ENCODE data around the gene NUP160. TPM values are rescaled to one million over a fixed set of nuclear protein-coding genes. Genes with fewer than 3 reads are reported as not detected.
"Not testable (repeated sequence)": the region's sequence is repeated elsewhere in the genome, so short reads cannot be mapped to it uniquely, and the experiment has no call there.

NUP160 gene
- total RNA-seq, 1 donor from 2014 or later, result 28.3 TPM

GRCh38 chr11:47768101-47768612, 80.0 kb downstream of the NUP160 start:
- Mint-ChIP-seq H3K27ac (ENCODE audit: unreplicated experiment) (peak overlapping the region; percentile 100), H3K27me3 (ENCODE audit: unreplicated experiment) (no peaks in the 10 kb centered on the region), H3K4me1 (ENCODE audit: unreplicated experiment) (peaks cover 23% of the 10 kb centered on the region), H3K9me3 (ENCODE audit: unreplicated experiment) (no peaks in the 10 kb centered on the region), H3K36me3 (ENCODE audit: unreplicated experiment) (peaks cover 4% of the 10 kb centered on the region), H3K4me3 (ENCODE audit: unreplicated experiment) (peak overlapping the region; percentile 97)
- DNase-seq (ENCODE audit: extremely low spot score, unreplicated experiment), result no peak
- TF ChIP-seq CTCF (IDR thresholded peaks at IDR 0.05), result no peak

GRCh38 chr11:47766509-47767227, 81.5 kb downstream of the NUP160 start:
- peak overlapping the region; percentile 97 for H3K4me3 Mint-ChIP-seq (ENCODE audit: unreplicated experiment)
- no peaks in the 10 kb centered on the region for H3K9me3 Mint-ChIP-seq (ENCODE audit: unreplicated experiment)
- no peak for TF ChIP-seq CTCF (IDR thresholded peaks at IDR 0.05)
- peaks cover 23% of the 10 kb centered on the region for H3K4me1 Mint-ChIP-seq (ENCODE audit: unreplicated experiment)
- H3K27ac Mint-ChIP-seq (ENCODE audit: unreplicated experiment), result peak overlapping the region; percentile 97
- peak; percentile 85 for DNase-seq (ENCODE audit: extremely low spot score, unreplicated experiment)
- peaks cover 4% of the 10 kb centered on the region for H3K36me3 Mint-ChIP-seq (ENCODE audit: unreplicated experiment)
- no peaks in the 10 kb centered on the region for H3K27me3 Mint-ChIP-seq (ENCODE audit: unreplicated experiment)

- Mint-ChIP-seq H3K9me3 (ENCODE audit: unreplicated experiment) (no peaks in the 10 kb centered on the region), H3K36me3 (ENCODE audit: unreplicated experiment) (peaks cover 12% of the 10 kb centered on the region), H3K27ac (ENCODE audit: unreplicated experiment) (peak overlapping the region; percentile 88), H3K4me3 (ENCODE audit: unreplicated experiment) (peak overlapping the region; percentile 95), H3K27me3 (ENCODE audit: unreplicated experiment) (no peaks in the 10 kb centered on the region), H3K4me1 (ENCODE audit: unreplicated experiment) (peaks cover 23% of the 10 kb centered on the region)
- TF ChIP-seq CTCF (IDR thresholded peaks at IDR 0.05), result no peak
- DNase-seq (ENCODE audit: extremely low spot score, unreplicated experiment), result no peak
Measured at GRCh38 chr11:47765086-47765485, 83.1 kb downstream of the NUP160 start.

GRCh38 chr11:47759291-47759690, 88.9 kb downstream of the NUP160 start:
- not testable (repeated sequence) for H3K4me1 Mint-ChIP-seq (ENCODE audit: unreplicated experiment); H3K4me3 Mint-ChIP-seq (ENCODE audit: unreplicated experiment); H3K9me3 Mint-ChIP-seq (ENCODE audit: unreplicated experiment); H3K27ac Mint-ChIP-seq (ENCODE audit: unreplicated experiment); H3K27me3 Mint-ChIP-seq (ENCODE audit: unreplicated experiment)
- peak; percentile 25 for DNase-seq (ENCODE audit: extremely low spot score, unreplicated experiment)
- peaks cover 37% of the 10 kb centered on the region for H3K36me3 Mint-ChIP-seq (ENCODE audit: unreplicated experiment)

GRCh38 chr11:47756208-47756607, 91.9 kb downstream of the NUP160 start:
- Mint-ChIP-seq H3K9me3 (ENCODE audit: unreplicated experiment) (no peaks in the 10 kb centered on the region), H3K27ac (ENCODE audit: unreplicated experiment) (no peak overlapping the region), H3K27me3 (ENCODE audit: unreplicated experiment) (no peaks in the 10 kb centered on the region), H3K36me3 (ENCODE audit: unreplicated experiment) (peaks cover 47% of the 10 kb centered on the region), H3K4me1 (ENCODE audit: unreplicated experiment) (no peaks in the 10 kb centered on the region), H3K4me3 (ENCODE audit: unreplicated experiment) (no peak overlapping the region)
- DNase-seq (ENCODE audit: extremely low spot score, unreplicated experiment), result no peak
- TF ChIP-seq CTCF (IDR thresholded peaks at IDR 0.05), result no peak

All from osteocyte (in vitro differentiated cells).